Activated naive CD4-positive, alpha-beta T cell treated with anti-CD3 and anti-CD28 coated beads for 36 hours (primary cell): ENCODE results near the gene PNCK. TPM values are rescaled to one million over a fixed set of nuclear protein-coding genes. Genes with fewer than 3 reads are reported as not detected.
A peak's percentile ranks its signal among the peaks of the same experiment; 100 is the strongest.

Source experiments
- CTCF ChIA-PET: fragments of 350-600 bp; sonication (Branson Sonifier 250); formaldehyde crosslinking; loops from one replicate; lab custom pipeline; 2021; ENCODE audit warnings: antibody characterized with exemption; lab: Charles Lee
- DNase-seq: peaks from one replicate; pipeline ENCODE4 v3.0.0-alpha.2; 2020
- H3K27ac Mint-ChIP-seq: one replicate; pipeline ENCODE4 v1.8.0; 2021; ENCODE audit warnings: mild to moderate bottlenecking, mixed read lengths
- H3K27me3 Mint-ChIP-seq: one replicate; pipeline ENCODE4 v1.8.0; 2021; ENCODE audit warnings: low read depth, mixed read lengths
- H3K36me3 Mint-ChIP-seq: one replicate; pipeline ENCODE4 v1.8.0; 2021; ENCODE audit warnings: low read depth, mixed read lengths
- H3K4me1 Mint-ChIP-seq: one replicate; pipeline ENCODE4 v1.8.0; 2021; ENCODE audit warnings: low read depth, mixed read lengths
- H3K4me3 Mint-ChIP-seq: one replicate; pipeline ENCODE4 v1.8.0; 2021; ENCODE audit warnings: mild to moderate bottlenecking, moderate library complexity, mixed read lengths
- H3K9me3 Mint-ChIP-seq: one replicate; pipeline ENCODE4 v1.8.0; 2021; ENCODE audit warnings: mixed read lengths
- intact Hi-C: fragments of 100-400 bp; cut with micrococcal nuclease; formaldehyde crosslinking; loops from one replicate; pipeline ENCODE4 v1.15.1; 2023
- total RNA-seq, 2 experiments: library from RNA; stranded (reverse); gene quantifications; one replicate each; pipeline ENCODE4 v1.2.3, GENCODE V29; 2021

PNCK gene
- total RNA-seq, 2 experiments from 2014 or later: 0.26 to 0.30 TPM

- no peaks in the 10 kb centered on the region for H3K9me3 Mint-ChIP-seq
- H3K27ac Mint-ChIP-seq: no peak overlapping the region
- H3K36me3 Mint-ChIP-seq: no peaks in the 10 kb centered on the region
- intact Hi-C loops: loop anchor here (1.0 to 10.0 kb wide), 4 partner anchors 52 to 703 kb away; no protein-coding TSS in a partner anchor
- H3K27me3 Mint-ChIP-seq: peaks cover 9% of the 10 kb centered on the region
- CTCF ChIA-PET: interaction anchor here (0.6 to 1.8 kb wide), 8 partner anchors 11 to 96 kb away, joined by 3 to 8 read pairs (median 4); no protein-coding TSS in a partner anchor
- peak overlapping the region; percentile 57 for H3K4me3 Mint-ChIP-seq
- peak; percentile 69 for DNase-seq
- no peaks in the 10 kb centered on the region for H3K4me1 Mint-ChIP-seq
Measured at GRCh38 chrX:153662266-153662665, 11.3 kb downstream of the PNCK start.

- H3K4me1 Mint-ChIP-seq: no peaks in the 10 kb centered on the region
Measured at GRCh38 chrX:153659268-153659667, 14.3 kb downstream of the PNCK start.

GRCh38 chrX:153657161-153657560 is 16.5 kb downstream of the PNCK start:
- H3K27ac Mint-ChIP-seq: no peak overlapping the region
- CTCF ChIA-PET: interaction anchor here (0.7 to 2.5 kb wide), 8 partner anchors 8 to 152 kb away, joined by 3 to 9 read pairs (median 4); partner anchors contain the start of gene DUSP9
- no peaks in the 10 kb centered on the region for H3K4me1 Mint-ChIP-seq
- intact Hi-C loops: no loop called here
- no peaks in the 10 kb centered on the region for H3K36me3 Mint-ChIP-seq
- peaks cover 3% of the 10 kb centered on the region for H3K27me3 Mint-ChIP-seq
- no peak overlapping the region for H3K4me3 Mint-ChIP-seq
- no peaks in the 10 kb centered on the region for H3K9me3 Mint-ChIP-seq
- DNase-seq: no peak

More at GRCh38 chrX:153659268-153659667, 14.3 kb downstream of the PNCK start:
- H3K4me3 Mint-ChIP-seq: no peak overlapping the region
- H3K36me3 Mint-ChIP-seq: no peaks in the 10 kb centered on the region
- H3K9me3 Mint-ChIP-seq: no peaks in the 10 kb centered on the region
- intact Hi-C loops: no loop called here
- CTCF ChIA-PET: interaction anchor here (1.2 to 2.3 kb wide), 3 partner anchors 9 to 119 kb away, joined by 4 to 7 read pairs (median 4); no protein-coding TSS in a partner anchor
- no peak for DNase-seq
- H3K27me3 Mint-ChIP-seq: peaks cover 3% of the 10 kb centered on the region
- no peak overlapping the region for H3K27ac Mint-ChIP-seq

- Mint-ChIP-seq H3K27me3 (peaks cover 3% of the 10 kb centered on the region), H3K36me3 (no peaks in the 10 kb centered on the region), H3K27ac (no peak overlapping the region), H3K4me1 (no peaks in the 10 kb centered on the region), H3K9me3 (no peaks in the 10 kb centered on the region), H3K4me3 (no peak overlapping the region)
- CTCF ChIA-PET: interaction anchor here (0.9 to 1.5 kb wide), 2 partner anchors 14 to 44 kb away, joined by 3 to 4 read pairs; no protein-coding TSS in a partner anchor
- DNase-seq: no peak
- intact Hi-C loops: no loop called here
Measured at GRCh38 chrX:153653556-153653955, 20.1 kb downstream of the PNCK start.

GRCh38 chrX:153651540-153652079 is 22.0 kb downstream of the PNCK start:
- CTCF ChIA-PET: interaction anchor here (1.1 to 3.0 kb wide), 4 partner anchors 10 to 113 kb away, joined by 3 to 8 read pairs (median 6); no protein-coding TSS in a partner anchor
- intact Hi-C loops: no loop called here
- H3K27ac Mint-ChIP-seq: no peak overlapping the region
- H3K9me3 Mint-ChIP-seq: no peaks in the 10 kb centered on the region
- H3K4me1 Mint-ChIP-seq: no peaks in the 10 kb centered on the region
- DNase-seq: no peak
- H3K4me3 Mint-ChIP-seq: no peak overlapping the region
- H3K36me3 Mint-ChIP-seq: no peaks in the 10 kb centered on the region
- H3K27me3 Mint-ChIP-seq: peaks cover 4% of the 10 kb centered on the region

DNA sequence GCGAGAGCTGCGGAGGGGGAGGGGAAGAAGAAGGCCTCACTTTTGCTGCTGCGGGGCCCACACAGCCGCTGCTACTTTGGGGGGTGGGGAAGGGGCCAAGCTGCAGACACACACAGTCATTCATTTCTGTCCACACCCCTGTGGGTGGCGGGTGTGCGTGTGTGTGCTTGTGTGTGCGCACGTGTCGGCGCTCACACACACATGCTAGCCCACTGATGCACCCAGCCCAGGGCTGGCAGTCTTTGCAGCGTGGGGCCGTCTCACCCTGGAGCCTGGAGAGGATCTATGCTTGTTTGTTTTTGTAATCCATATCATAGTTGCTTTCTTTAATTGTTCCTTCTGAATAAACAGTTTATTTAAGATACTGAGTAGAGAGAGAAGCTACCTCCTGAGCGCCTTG is 22.7 kb downstream of the PNCK start:
- DNase-seq: no peak
- intact Hi-C loops: no loop called here
- H3K9me3 Mint-ChIP-seq: no peaks in the 10 kb centered on the region
- H3K27ac Mint-ChIP-seq: no peak overlapping the region
- CTCF ChIA-PET: interaction anchor here (1.3 to 3.0 kb wide), 3 partner anchors 11 to 112 kb away, joined by 4 to 8 read pairs (median 7); no protein-coding TSS in a partner anchor
- peaks cover 9% of the 10 kb centered on the region for H3K27me3 Mint-ChIP-seq
- no peaks in the 10 kb centered on the region for H3K36me3 Mint-ChIP-seq
- peaks cover 2% of the 10 kb centered on the region for H3K4me1 Mint-ChIP-seq
- no peak overlapping the region for H3K4me3 Mint-ChIP-seq

DNA sequence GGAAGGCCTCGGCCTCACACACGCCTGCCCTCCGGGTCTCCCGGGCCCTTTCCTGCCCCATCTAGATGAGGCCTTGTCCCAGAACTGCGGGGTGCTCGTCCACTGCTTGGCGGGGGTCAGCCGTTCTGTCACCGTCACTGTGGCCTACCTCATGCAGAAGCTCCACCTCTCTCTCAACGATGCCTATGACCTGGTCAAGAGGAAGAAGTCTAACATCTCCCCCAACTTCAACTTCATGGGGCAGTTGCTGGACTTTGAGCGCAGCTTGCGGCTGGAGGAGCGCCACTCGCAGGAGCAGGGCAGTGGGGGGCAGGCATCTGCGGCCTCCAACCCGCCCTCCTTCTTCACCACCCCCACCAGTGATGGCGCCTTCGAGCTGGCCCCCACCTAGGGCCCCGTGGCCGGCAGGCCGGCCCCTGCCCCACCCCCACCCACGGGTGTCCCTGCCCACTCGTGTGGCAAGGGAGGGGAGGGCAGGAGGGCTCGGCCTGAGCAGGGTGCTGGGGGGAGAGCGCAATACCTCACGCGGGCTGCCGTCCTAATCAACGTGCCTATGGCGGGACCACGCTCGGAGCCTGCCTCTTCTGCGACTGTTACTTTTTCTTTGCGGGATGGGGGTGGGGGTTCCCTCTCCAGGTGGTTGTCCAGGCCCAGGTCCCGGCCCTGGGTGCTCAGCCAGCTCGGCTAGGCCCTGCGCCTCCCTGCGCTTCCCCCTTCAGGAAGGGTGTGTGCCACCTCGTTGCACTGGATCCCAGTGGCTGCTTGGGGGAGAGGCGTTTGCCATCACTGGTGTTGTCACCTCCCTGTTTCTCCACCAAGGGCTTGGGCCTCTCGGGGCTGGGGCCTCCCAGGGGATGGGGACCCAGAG is 23.5 kb downstream of the PNCK start:
- H3K9me3 Mint-ChIP-seq: no peaks in the 10 kb centered on the region
- peaks cover 16% of the 10 kb centered on the region for H3K27me3 Mint-ChIP-seq

GRCh38 chrX:153649178-153649914 is 24.3 kb downstream of the PNCK start:
- no peak overlapping the region for H3K4me3 Mint-ChIP-seq
- H3K9me3 Mint-ChIP-seq: no peaks in the 10 kb centered on the region
- peaks cover 24% of the 10 kb centered on the region for H3K27me3 Mint-ChIP-seq
- peaks cover 2% of the 10 kb centered on the region for H3K4me1 Mint-ChIP-seq
- DNase-seq: peak; percentile 49
- CTCF ChIA-PET: interaction anchor here (0.6 to 2.7 kb wide), 6 partner anchors 8 to 109 kb away, joined by 3 to 12 read pairs (median 4); no protein-coding TSS in a partner anchor
- H3K36me3 Mint-ChIP-seq: no peaks in the 10 kb centered on the region
- no peak overlapping the region for H3K27ac Mint-ChIP-seq
- intact Hi-C loops: loop anchor here (1.0 kb wide), 3 partner anchors 39 to 110 kb away; no protein-coding TSS in a partner anchor

More for the DNA sequence above, 23.5 kb downstream of the PNCK start:
- intact Hi-C loops: loop anchor here (1.0 kb wide), 3 partner anchors 40 to 111 kb away; no protein-coding TSS in a partner anchor
- Mint-ChIP-seq H3K27ac (no peak overlapping the region), H3K36me3 (no peaks in the 10 kb centered on the region), H3K4me1 (peaks cover 2% of the 10 kb centered on the region), H3K4me3 (no peak overlapping the region)
- DNase-seq: no peak
- CTCF ChIA-PET: interaction anchor here (1.2 to 3.0 kb wide), 5 partner anchors 12 to 110 kb away, joined by 3 to 12 read pairs (median 4); no protein-coding TSS in a partner anchor

DNA sequence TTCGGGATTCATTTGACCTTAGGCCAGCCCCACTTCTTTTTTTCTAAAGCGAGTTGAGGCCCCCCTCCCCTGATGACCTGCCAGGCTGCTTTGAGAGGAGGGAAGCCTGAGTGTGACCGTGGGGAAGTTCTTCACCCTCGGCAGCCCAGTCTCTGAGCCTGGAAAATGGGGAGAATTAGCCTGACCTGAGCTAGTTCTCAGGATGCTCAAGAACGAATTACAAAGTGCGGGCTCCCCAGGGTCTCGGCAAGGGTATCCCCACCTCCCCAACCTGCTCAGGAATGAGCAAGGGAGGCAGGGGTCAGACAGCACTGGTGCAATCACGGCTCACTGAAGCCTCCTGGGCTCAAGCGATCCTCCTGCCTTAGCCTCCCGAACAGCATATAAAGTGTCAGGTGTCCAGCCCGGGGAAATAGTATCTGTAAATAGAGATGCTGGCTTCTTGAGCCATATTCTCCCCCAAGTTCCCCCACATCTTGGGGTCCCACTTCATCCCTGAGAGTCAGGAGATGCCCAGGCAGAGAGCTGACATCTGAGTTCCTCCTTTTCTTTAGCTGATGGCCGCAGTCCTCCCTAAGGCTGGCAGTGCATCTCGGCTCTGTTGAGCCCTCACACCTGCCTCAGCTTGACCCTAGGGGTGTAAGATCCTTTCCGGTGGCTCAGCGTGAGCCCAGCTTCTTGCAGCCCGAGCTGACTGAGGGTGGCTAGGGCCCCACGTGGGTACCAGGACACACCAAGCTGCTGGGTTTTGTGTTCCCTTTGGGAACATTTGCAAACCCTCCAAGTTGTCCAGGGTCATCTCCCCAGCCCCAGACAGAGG is 25.0 kb downstream of the PNCK start:
- H3K4me1 Mint-ChIP-seq: peaks cover 3% of the 10 kb centered on the region
- no peak for DNase-seq
- H3K36me3 Mint-ChIP-seq: no peaks in the 10 kb centered on the region
- peaks cover 24% of the 10 kb centered on the region for H3K27me3 Mint-ChIP-seq
- H3K27ac Mint-ChIP-seq: no peak overlapping the region
- no peak overlapping the region for H3K4me3 Mint-ChIP-seq
- intact Hi-C loops: loop anchor here (1.0 kb wide), 3 partner anchors 38 to 109 kb away; no protein-coding TSS in a partner anchor
- H3K9me3 Mint-ChIP-seq: no peaks in the 10 kb centered on the region
- CTCF ChIA-PET: interaction anchor here (0.6 to 2.7 kb wide), 5 partner anchors 9 to 109 kb away, joined by 3 to 12 read pairs (median 4); no protein-coding TSS in a partner anchor

DNA sequence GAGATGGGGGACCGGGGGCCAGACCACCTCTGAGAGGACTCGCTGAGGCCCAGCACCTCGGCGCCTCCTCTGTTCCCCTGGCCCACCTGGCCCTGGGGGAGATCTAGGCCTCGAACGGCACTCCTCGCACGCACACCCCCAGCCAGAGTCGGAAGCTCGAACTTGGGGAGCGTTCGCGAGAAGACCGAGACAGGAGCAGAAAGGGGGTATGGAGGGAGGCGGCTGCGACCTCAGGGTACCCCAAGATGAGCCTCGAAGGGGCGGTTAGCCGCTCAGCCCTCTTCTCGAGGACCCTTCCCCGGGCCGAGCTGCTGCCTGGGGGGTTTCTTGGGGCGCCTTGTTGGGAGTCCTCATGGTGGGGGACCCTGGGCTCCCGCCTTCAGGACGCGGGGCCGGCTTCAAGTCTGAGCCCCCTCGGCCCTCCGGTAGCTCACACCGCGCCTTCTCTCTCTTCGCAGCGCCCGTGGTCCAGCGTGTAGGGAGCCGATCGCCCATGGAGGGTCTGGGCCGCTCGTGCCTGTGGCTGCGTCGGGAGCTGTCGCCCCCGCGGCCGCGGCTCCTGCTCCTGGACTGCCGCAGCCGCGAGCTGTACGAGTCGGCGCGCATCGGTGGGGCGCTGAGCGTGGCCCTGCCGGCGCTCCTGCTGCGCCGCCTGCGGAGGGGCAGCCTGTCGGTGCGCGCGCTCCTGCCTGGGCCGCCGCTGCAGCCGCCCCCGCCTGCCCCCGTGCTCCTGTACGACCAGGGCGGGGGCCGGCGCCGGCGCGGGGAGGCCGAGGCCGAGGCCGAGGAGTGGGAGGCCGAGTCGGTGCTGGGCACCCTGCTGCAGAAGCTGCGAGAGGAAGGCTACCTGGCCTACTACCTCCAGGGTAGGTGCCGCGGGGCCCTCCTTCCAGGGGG is 25.9 kb downstream of the PNCK start:
- no peaks in the 10 kb centered on the region for H3K9me3 Mint-ChIP-seq
- intact Hi-C loops: no loop called here
- H3K27ac Mint-ChIP-seq: no peak overlapping the region
- DNase-seq: no peak
- CTCF ChIA-PET: interaction anchor here (1.2 to 2.9 kb wide), 5 partner anchors 10 to 108 kb away, joined by 3 to 12 read pairs (median 7); no protein-coding TSS in a partner anchor
- H3K4me1 Mint-ChIP-seq: peaks cover 10% of the 10 kb centered on the region
- no peak overlapping the region for H3K4me3 Mint-ChIP-seq
- H3K36me3 Mint-ChIP-seq: no peaks in the 10 kb centered on the region
- peaks cover 28% of the 10 kb centered on the region for H3K27me3 Mint-ChIP-seq
